VCaP (cell line): ENCODE results near the gene PRR16.

Source experiments
- H3K27ac ChIP-seq: fragments of 450-650 bp; 2 replicates; pipeline ENCODE4 v1.5.1; 2017
- CTCF ChIP-seq: fragments of 450-650 bp; conservative IDR thresholded peaks from 2 replicates; pipeline ENCODE4 v1.5.1; 2017; ENCODE audit warnings: mild to moderate bottlenecking, moderate library complexity

The PRR16 gene

GRCh38 chr5:120550358-120550757 is 86.3 kb downstream of the PRR16 start:
- TF ChIP-seq CTCF: no peak
- H3K27ac ChIP-seq: no peak overlapping the region

- no peak overlapping the region for H3K27ac ChIP-seq
- no peak for TF ChIP-seq CTCF
These were observed 88.5 kb downstream of the PRR16 start for GRCh38 chr5:120552638-120553037.

GRCh38 chr5:120555345-120555744 is 91.2 kb downstream of the PRR16 start:
- TF ChIP-seq CTCF: no peak
- no peak overlapping the region for H3K27ac ChIP-seq

GRCh38 chr5:120564013-120564412 is 99.9 kb downstream of the PRR16 start:
- TF ChIP-seq CTCF: no peak

GRCh38 chr5:120567066-120567465 is 103.0 kb downstream of the PRR16 start:
- no peak for TF ChIP-seq CTCF
- no peak overlapping the region for H3K27ac ChIP-seq

More at GRCh38 chr5:120564013-120564412, 99.9 kb downstream of the PRR16 start:
- H3K27ac ChIP-seq: no peak overlapping the region

- no peak for TF ChIP-seq CTCF
- no peak overlapping the region for H3K27ac ChIP-seq
These were observed 103.8 kb downstream of the PRR16 start for GRCh38 chr5:120567921-120568320.

- no peak overlapping the region for H3K27ac ChIP-seq
- no peak for TF ChIP-seq CTCF
These were observed 104.6 kb downstream of the PRR16 start for GRCh38 chr5:120568711-120569110.

GRCh38 chr5:120576588-120576987 is 112.5 kb downstream of the PRR16 start:
- no peak for TF ChIP-seq CTCF
- no peak overlapping the region for H3K27ac ChIP-seq
